ENCODE data around the gene ABCC9. TPM values are rescaled to one million over a fixed set of nuclear protein-coding genes. Genes with fewer than 3 reads are reported as not detected.
A peak's percentile ranks its signal among the peaks of the same experiment; 100 is the strongest.

The ABCC9 gene
- total and polyA plus RNA-seq, 12 donors, result 8.7 to 128 (median 90.0) TPM

- Histone ChIP-seq H3K4me1 (peaks cover 0 to 47% (median 12%) of the 10 kb centered on the region in 9 donors), H3K27me3 (peaks cover 0 to 51% (median 0%) of the 10 kb centered on the region in 7 donors), H3K9me3 (no peaks in the 10 kb centered on the region), H3K36me3 (peaks cover 0 to 26% (median 0%) of the 10 kb centered on the region in 9 donors), H3K27ac (peak overlapping the region; percentile 82 to 97 (median 91)), H3K4me3 (peak overlapping the region in 9 of 10 donors; percentile 51 to 78 (median 71))
- TF ChIP-seq CTCF (IDR thresholded peaks at IDR 0.05), result no peak
- DNase-seq, result no peak
- 6 to 14% methylated on average over 14 of the region's 14 CpGs for WGBS, 2 donors
- intact Hi-C loops (cut with DNase I), result loop anchor here in 3 of 10 donors (2.0 to 5.0 kb wide), 3 partner anchors 37 to 108 kb away; no protein-coding TSS in a partner anchor
- peak in 3 of 8 donors; percentile 9 to 39 (median 13) for ATAC-seq
Measured at GRCh38 chr12:21775133-21775820, 165.9 kb downstream of the ABCC9 start.

- Histone ChIP-seq H3K4me1 (peaks cover 0 to 39% (median 6%) of the 10 kb centered on the region in 9 donors), H3K9me3 (no peaks in the 10 kb centered on the region), H3K27ac (peak within 1 kb of the TSS; percentile 82 to 97 (median 91)), H3K4me3 (peak within 1 kb of the TSS; percentile 30 to 78 (median 70)), H3K36me3 (peaks cover 0 to 32% (median 0%) of the 10 kb centered on the region in 9 donors), H3K27me3 (peaks cover 0 to 51% (median 0%) of the 10 kb centered on the region in 7 donors)
- WGBS, 2 donors, result 0 to 1% methylated on average over 49 of the region's 49 CpGs
- ATAC-seq (peak; percentile 88 to 97 (median 94)), DNase-seq (peak; percentile 90 to 92)
- intact Hi-C loops (cut with DNase I), result loop anchor here in 7 of 10 donors (2.0 to 5.0 kb wide), 7 partner anchors 38 to 168 kb away; partner anchors contain the start of gene ABCC9 (in 5 of the 7)
- no peak for TF ChIP-seq CTCF (IDR thresholded peaks at IDR 0.05)
Measured at GRCh38 chr12:21774358-21775132, 166.7 kb downstream of the ABCC9 start, which contains the start of gene KCNJ8. TSS of gene KCNJ8 (minus strand) at chr12:21774706. CDS start at chr12:21773616, 1,090 bp downstream.

GRCh38 chr12:21773806-21774205, 167.4 kb downstream of the ABCC9 start:
- peak overlapping the region; percentile 30 to 78 (median 70) for H3K4me3 ChIP-seq
- H3K36me3 ChIP-seq, result peaks cover 0 to 40% (median 0%) of the 10 kb centered on the region in 9 donors
- WGBS, 2 donors, result 2 to 6% methylated on average over 10 of the region's 10 CpGs
- no peak for TF ChIP-seq CTCF (IDR thresholded peaks at IDR 0.05)
- no peak for DNase-seq
- H3K27me3 ChIP-seq, result peaks cover 0 to 51% (median 0%) of the 10 kb centered on the region in 7 donors
- no peaks in the 10 kb centered on the region for H3K9me3 ChIP-seq
- H3K4me1 ChIP-seq, result peaks cover 0 to 38% (median 6%) of the 10 kb centered on the region in 9 donors
- intact Hi-C loops (cut with DNase I), result loop anchor here in 6 of 10 donors (2.0 to 5.0 kb wide), 7 partner anchors 43 to 168 kb away; partner anchors contain the start of gene ABCC9 (in 6 of the 6)
- no peak for ATAC-seq
- H3K27ac ChIP-seq, result peak overlapping the region; percentile 82 to 97 (median 91)
